ENCODE data around the gene EGLN2. TPM values are rescaled to one million over a fixed set of nuclear protein-coding genes. Genes with fewer than 3 reads are reported as not detected.

The EGLN2 gene
- total RNA-seq, 8 experiments from 2014 or later = 32.1 to 96.2 (median 65.5) TPM

DNA sequence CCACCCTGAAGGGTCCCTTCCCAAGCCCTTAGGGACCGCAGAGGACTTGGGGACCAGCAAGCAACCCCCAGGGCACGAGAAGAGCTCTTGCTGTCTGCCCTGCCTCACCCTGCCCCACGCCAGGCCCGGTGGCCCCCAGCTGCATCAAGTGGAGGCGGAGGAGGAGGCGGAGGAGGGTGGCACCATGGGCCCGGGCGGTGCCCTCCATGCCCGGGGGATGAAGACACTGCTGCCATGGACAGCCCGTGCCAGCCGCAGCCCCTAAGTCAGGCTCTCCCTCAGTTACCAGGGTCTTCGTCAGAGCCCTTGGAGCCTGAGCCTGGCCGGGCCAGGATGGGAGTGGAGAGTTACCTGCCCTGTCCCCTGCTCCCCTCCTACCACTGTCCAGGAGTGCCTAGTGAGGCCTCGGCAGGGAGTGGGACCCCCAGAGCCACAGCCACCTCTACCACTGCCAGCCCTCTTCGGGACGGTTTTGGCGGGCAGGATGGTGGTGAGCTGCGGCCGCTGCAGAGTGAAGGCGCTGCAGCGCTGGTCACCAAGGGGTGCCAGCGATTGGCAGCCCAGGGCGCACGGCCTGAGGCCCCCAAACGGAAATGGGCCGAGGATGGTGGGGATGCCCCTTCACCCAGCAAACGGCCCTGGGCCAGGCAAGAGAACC, 1.5 kb downstream of the EGLN2 start:
- no peak for ATAC-seq (replicated peaks in 6 of 8)
- 29 to 80% (median 67%) methylated on average over 1 to 3 of the region's 27 CpGs; no CpG with 5 or more reads in 6 of the 10 experiments for WGBS, 10 experiments
- in situ Hi-C loops (cut with MboI; ENCODE audit: low pct_unique_long_range_greater_than_20kb in 2 of 9, low sequenced_read_pairs in 9 of 9, unreplicated experiment in 9 of 9) = loop anchor here in 5 of 9 experiments (25.0 kb wide), 1 partner anchor 138 kb away; no protein-coding TSS in a partner anchor
- Histone ChIP-seq H3K4me1 (replicated peaks in 1 of 2) (peaks cover 50 to 51% of the 10 kb centered on the region in 2 donors), H3K27ac (no peak overlapping the region), H3K4me3 (peak overlapping the region; percentile 64 to 97 (median 72))

GRCh38 chr19:40800997-40801377, 2.0 kb downstream of the EGLN2 start:
- Histone ChIP-seq H3K4me3 (no peak overlapping the region), H3K27ac (no peak overlapping the region), H3K4me1 (replicated peaks in 1 of 2) (peaks cover 56% of the 10 kb centered on the region in 2 donors)
- in situ Hi-C loops (cut with MboI; ENCODE audit: low pct_unique_long_range_greater_than_20kb in 2 of 9, low sequenced_read_pairs in 9 of 9, unreplicated experiment in 9 of 9) = loop anchor here in 5 of 9 experiments (25.0 kb wide), 1 partner anchor 139 kb away; no protein-coding TSS in a partner anchor
- no peak for ATAC-seq (replicated peaks in 6 of 8)
- 92 to 100% methylated on average over 4 to 5 of the region's 27 CpGs; no CpG with 5 or more reads in 8 of the 10 experiments for WGBS, 10 experiments

GRCh38 chr19:40801426-40802299, 2.7 kb downstream of the EGLN2 start:
- Histone ChIP-seq H3K4me3 (peak overlapping the region in 2 of 5 donors; percentile 6 to 12), H3K27ac (no peak overlapping the region), H3K4me1 (replicated peaks in 1 of 2) (peaks cover 61 to 62% of the 10 kb centered on the region in 2 donors)
- in situ Hi-C loops (cut with MboI; ENCODE audit: low pct_unique_long_range_greater_than_20kb in 2 of 9, low sequenced_read_pairs in 9 of 9, unreplicated experiment in 9 of 9) = loop anchor here in 5 of 9 experiments (25.0 kb wide), 1 partner anchor 139 kb away; no protein-coding TSS in a partner anchor
- 17 to 77% (median 60%) methylated on average over 1 to 5 of the region's 13 CpGs; no CpG with 5 or more reads in 5 of the 10 experiments for WGBS, 10 experiments
- no peak for ATAC-seq (replicated peaks in 6 of 8)

- peak in 2 of 8 experiments; percentile 0 to 1 for ATAC-seq (replicated peaks in 6 of 8)
- peaks cover 66 to 67% of the 10 kb centered on the region in 2 donors for H3K4me1 ChIP-seq (replicated peaks in 1 of 2)
- in situ Hi-C loops (cut with MboI; ENCODE audit: low pct_unique_long_range_greater_than_20kb in 2 of 9, low sequenced_read_pairs in 9 of 9, unreplicated experiment in 9 of 9) = loop anchor here in 5 of 9 experiments (25.0 kb wide), 1 partner anchor 140 kb away; no protein-coding TSS in a partner anchor
- H3K4me3 ChIP-seq = peak overlapping the region in 2 of 5 donors; percentile 6 to 12
- no peak overlapping the region for H3K27ac ChIP-seq
- 0 to 80% (median 67%) methylated on average over 1 to 8 of the region's 11 CpGs; no CpG with 5 or more reads in 5 of the 10 experiments for WGBS, 10 experiments
Measured at GRCh38 chr19:40802300-40803169, 3.5 kb downstream of the EGLN2 start.

DNA sequence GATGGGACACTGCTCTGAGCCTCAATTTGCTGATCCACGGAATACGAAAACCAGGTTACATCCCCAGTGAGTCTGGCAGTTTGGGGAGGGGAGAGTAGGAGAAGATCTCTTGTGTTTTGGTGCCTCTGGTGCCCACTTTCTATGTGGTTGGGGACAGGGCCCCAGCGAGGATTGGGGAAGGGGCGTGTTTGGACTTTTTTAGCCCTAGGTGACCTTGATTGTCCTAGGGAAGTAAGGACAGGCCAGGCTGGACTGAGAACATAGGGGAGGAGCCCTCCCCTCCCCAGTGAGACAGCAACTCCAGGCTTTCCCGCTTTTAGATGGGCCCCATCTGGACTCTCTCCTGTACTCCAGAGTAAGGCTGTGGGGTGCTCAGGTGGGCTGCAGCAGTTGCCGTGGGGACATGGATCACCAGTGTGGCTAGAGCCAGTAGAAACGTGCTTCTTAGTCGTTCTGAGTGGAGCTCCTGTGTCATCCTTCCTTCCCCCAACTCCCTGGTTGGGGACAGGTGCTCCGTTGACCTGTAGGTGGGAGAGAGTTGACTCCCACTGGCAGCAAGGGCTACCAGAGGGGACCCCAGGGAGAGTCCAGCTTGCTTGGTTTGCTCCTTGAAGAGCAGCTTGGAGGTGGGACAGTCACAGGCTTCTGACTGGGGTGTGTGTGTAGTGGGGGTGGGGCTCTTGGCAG, 4.3 kb downstream of the EGLN2 start:
- no peak for ATAC-seq (replicated peaks in 6 of 8)
- 65 to 76% methylated on average over 2 to 4 of the region's 9 CpGs; no CpG with 5 or more reads in 8 of the 10 experiments for WGBS, 10 experiments
- Histone ChIP-seq H3K4me1 (replicated peaks in 1 of 2) (peaks cover 66 to 69% of the 10 kb centered on the region in 2 donors), H3K27ac (no peak overlapping the region), H3K4me3 (no peak overlapping the region)
- in situ Hi-C loops (cut with MboI; ENCODE audit: low pct_unique_long_range_greater_than_20kb in 2 of 9, low sequenced_read_pairs in 9 of 9, unreplicated experiment in 9 of 9) = loop anchor here in 5 of 9 experiments (25.0 kb wide), 1 partner anchor 141 kb away; no protein-coding TSS in a partner anchor

DNA sequence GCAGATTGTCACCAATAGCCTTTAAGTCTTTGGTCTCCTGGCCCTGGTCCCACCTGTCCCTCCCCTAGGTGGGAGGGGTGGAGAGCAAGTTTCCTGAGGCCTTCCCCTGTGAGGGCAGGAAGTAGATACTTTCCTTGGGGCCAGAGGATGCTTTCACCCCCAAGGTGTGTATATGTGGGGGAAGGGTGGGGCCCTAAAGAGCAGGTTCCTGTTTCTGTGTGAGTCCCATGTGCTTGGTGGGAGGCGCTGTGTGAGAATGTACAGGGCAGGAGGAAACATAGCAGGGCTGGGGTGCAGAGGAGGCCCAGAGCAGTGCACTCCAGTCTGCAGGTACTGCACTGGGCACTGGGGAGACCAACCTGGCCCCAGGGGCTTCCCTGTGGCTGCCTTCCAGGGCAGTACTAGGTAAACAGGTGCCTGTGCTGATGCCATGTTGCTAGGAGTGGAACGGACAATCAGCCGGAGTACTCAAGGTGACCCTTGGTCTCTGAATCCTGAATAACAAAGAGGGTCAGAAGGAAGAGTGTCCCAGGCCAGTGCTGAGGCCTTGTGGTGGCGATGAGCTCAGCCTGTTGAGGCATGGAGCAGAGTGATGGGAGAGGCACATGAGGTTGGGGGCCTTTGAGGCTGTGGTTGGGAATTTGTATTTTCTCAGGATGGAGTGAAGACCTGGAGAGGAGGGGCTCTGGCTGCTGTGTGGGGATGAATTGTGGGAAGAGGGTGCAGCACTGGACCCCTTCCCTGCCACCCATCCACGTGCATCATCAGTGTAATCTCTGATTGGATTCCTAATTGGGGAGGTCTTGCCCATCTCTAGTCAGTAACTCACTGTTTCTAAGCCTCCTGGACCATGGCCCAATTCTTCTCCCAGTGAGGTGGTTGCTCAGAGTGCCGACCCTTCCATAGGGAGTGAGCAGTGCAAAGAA, 5.1 kb downstream of the EGLN2 start:
- Histone ChIP-seq H3K4me1 (replicated peaks in 1 of 2) (peaks cover 66 to 69% of the 10 kb centered on the region in 2 donors), H3K4me3 (no peak overlapping the region), H3K27ac (no peak overlapping the region)
- 74 to 100% (median 90%) methylated on average over 1 to 5 of the region's 6 CpGs; no CpG with 5 or more reads in 4 of the 10 experiments for WGBS, 10 experiments
- no peak for ATAC-seq (replicated peaks in 6 of 8)
- in situ Hi-C loops (cut with MboI; ENCODE audit: low pct_unique_long_range_greater_than_20kb in 2 of 9, low sequenced_read_pairs in 9 of 9, unreplicated experiment in 9 of 9) = loop anchor here in 5 of 9 experiments (25.0 kb wide), 1 partner anchor 142 kb away; no protein-coding TSS in a partner anchor

DNA sequence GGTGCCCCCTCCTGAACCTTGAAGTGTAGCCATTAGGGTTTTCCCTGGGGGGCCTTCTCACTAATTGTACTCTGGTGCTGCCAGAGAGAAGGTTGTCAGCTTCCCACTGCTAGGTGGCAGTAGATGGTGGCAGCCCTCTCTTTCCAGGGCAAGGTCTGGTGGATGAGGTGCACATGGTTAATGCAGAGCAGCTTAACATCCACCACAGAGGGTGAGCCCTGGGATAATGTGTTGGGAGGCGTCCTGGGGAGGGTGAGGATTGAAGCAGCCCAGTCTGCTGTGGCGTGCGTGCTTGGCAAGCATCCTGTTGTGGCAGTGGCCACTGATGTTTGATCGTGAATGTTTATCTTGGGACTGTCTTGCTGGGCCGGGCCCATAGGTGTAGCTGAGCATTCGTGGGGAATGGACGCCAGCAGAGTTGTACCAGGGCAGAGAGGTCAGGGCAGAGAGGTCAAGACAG, 5.8 kb downstream of the EGLN2 start:
- no peak overlapping the region for H3K4me3 ChIP-seq
- no peak overlapping the region for H3K27ac ChIP-seq
- WGBS, 10 experiments = 67 to 100% (median 93%) methylated on average over 1 to 7 of the region's 7 CpGs; no CpG with 5 or more reads in 4 of the 10 experiments
- ATAC-seq (replicated peaks in 6 of 8) = no peak
- in situ Hi-C loops (cut with MboI; ENCODE audit: low pct_unique_long_range_greater_than_20kb in 2 of 9, low sequenced_read_pairs in 9 of 9, unreplicated experiment in 9 of 9) = loop anchor here in 5 of 9 experiments (25.0 kb wide), 1 partner anchor 143 kb away; no protein-coding TSS in a partner anchor
- H3K4me1 ChIP-seq (replicated peaks in 1 of 2) = peaks cover 66 to 69% of the 10 kb centered on the region in 2 donors

DNA sequence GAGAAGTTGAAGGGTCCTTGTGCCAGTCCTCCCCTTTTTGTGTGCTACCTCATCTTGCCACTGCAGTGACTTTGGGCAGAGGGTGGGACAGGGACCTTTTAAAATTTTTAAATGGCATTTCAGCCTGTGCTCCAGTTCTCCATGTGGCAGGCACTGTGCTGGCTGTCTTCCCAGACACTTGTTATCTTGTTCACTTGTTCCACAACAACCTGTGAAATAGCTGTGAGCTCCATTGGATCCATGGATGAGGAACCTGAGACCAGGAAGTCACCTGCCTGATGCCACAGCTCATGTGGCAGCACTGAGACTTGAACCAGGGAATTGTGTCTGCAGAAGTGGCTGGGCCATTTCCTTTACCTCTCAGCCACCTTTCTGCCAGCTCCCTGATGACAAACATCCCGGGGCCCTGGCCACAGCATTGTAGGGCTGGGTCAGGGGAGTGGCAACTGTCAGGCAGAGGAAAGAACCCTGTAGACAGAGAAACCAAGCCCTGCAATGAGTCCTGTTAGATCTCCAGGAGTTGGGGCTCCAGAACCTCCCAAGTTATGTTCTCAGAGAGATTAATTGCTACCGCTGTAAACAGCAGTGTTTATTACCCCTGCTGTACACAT, 6.4 kb downstream of the EGLN2 start:
- no peak for ATAC-seq (replicated peaks in 6 of 8)
- Histone ChIP-seq H3K4me1 (replicated peaks in 1 of 2) (peaks cover 62 to 66% of the 10 kb centered on the region in 2 donors), H3K4me3 (no peak overlapping the region), H3K27ac (no peak overlapping the region)
- 87 to 100% (median 100%) methylated on average over 1 to 2 of the region's 2 CpGs; no CpG with 5 or more reads in 6 of the 10 experiments for whole genome bisulfite sequencing, 10 experiments
- in situ Hi-C loops (cut with MboI; ENCODE audit: low pct_unique_long_range_greater_than_20kb in 2 of 9, low sequenced_read_pairs in 9 of 9, unreplicated experiment in 9 of 9) = loop anchor here in 5 of 9 experiments (25.0 kb wide), 1 partner anchor 143 kb away; no protein-coding TSS in a partner anchor

GRCh38 chr19:40806423-40807146, 7.6 kb downstream of the EGLN2 start:
- 16 to 70% methylated on average over 2 to 10 of the region's 26 CpGs; no CpG with 5 or more reads in 8 of the 10 experiments for WGBS, 10 experiments
- peak overlapping the region; percentile 56 to 63 for H3K27ac ChIP-seq
- H3K4me3 ChIP-seq = peak overlapping the region; percentile 7 to 17 (median 15)
- ATAC-seq (replicated peaks in 6 of 8) = peak; percentile 58 to 84 (median 80)
- peaks cover 54 to 56% of the 10 kb centered on the region in 2 donors for H3K4me1 ChIP-seq (replicated peaks in 1 of 2)
- in situ Hi-C loops (cut with MboI; ENCODE audit: low pct_unique_long_range_greater_than_20kb in 2 of 9, low sequenced_read_pairs in 9 of 9, unreplicated experiment in 9 of 9) = loop anchor here in 5 of 9 experiments (25.0 kb wide), 1 partner anchor 144 kb away; no protein-coding TSS in a partner anchor

All from motor neuron (in vitro differentiated cells).